ENCODE measurements around the gene TRIM29.
A peak's percentile ranks its signal among the peaks of the same experiment; 100 is the strongest.

The TRIM29 gene

DNA sequence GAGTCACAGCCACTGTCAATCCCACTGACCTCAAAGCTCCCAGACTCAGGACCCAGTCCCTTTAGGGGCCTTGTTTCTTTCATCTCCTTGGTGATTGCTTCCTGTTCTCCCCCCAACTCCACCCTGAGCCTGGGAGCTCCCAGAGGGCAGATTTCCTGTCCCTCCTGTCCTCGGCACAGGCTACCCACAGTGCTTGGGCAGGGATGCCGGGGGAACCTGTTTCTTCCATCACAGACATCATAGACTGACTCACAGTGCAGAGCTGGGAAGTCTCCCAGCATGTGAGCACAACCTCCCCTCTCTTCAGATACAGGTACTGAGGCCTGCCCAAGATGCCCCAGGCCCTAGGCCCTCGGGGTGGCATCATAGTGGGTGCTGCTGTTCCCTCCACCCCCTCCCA lies 16.6 kb downstream of the TRIM29 start:
- DNase-seq, result no peak

DNA sequence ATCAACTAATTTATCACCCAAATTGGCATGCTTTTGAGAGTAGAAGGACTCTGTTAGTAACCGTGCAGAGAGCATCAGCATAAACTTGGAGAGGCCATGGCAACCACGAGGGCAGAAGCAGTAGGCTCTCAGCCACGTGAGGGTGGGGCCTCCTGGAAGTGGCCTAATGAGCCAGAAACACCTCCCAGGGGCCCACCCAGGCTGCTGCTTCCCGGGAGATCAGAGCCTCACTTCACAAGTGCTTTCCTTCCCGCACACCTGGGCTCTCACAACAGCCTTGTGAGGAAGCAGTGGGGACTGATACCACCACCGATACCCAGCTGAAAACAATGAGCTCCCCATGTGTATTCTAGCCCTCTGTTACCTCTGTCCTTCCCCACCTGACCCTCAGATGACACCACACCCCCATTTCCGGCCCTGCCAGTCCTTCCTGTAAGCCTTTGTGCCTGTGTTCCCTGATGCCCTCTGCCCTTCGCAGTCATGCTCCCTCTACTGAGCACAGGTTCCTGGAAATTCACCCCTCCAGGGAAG lies 17.0 kb downstream of the TRIM29 start:
- DNase-seq, result no peak

- no peak for DNase-seq
Observed at GRCh38 chr11:120119121-120119520, 18.8 kb downstream of the TRIM29 start.

GRCh38 chr11:120117991-120118390 lies 19.9 kb downstream of the TRIM29 start:
- no peak for DNase-seq

DNA sequence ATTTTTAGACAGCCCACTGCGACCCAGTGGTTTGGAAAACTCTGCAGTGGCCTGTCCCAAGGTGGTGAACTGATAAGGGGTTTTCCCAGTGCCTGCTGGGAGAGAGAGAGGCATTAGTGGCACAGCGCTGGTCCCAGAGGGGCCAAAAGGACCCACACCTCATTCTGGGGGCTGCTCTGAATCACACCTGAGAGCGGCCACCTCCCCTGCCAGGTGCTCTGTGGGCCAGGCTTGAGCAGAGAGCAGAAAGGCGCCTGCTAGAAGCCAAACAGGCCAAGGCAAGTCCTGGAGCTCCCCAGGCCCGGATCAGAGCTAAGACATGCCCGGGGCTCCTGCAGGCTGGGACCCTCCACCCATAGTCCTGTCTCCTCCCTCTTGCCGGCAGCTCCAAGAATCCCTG lies 20.9 kb downstream of the TRIM29 start:
- no peak for DNase-seq

GRCh38 chr11:120115272-120116000 lies 22.5 kb downstream of the TRIM29 start:
- no peak for DNase-seq

GRCh38 chr11:120112174-120112796 lies 25.6 kb downstream of the TRIM29 start:
- DNase-seq, result no peak

GRCh38 chr11:120109531-120109930 lies 28.4 kb downstream of the TRIM29 start:
- no peak for DNase-seq

GRCh38 chr11:120108785-120109168 lies 29.1 kb downstream of the TRIM29 start:
- DNase-seq, result no peak

- peak; percentile 80 for DNase-seq
Observed at GRCh38 chr11:120108154-120108784, 29.6 kb downstream of the TRIM29 start.

DNA sequence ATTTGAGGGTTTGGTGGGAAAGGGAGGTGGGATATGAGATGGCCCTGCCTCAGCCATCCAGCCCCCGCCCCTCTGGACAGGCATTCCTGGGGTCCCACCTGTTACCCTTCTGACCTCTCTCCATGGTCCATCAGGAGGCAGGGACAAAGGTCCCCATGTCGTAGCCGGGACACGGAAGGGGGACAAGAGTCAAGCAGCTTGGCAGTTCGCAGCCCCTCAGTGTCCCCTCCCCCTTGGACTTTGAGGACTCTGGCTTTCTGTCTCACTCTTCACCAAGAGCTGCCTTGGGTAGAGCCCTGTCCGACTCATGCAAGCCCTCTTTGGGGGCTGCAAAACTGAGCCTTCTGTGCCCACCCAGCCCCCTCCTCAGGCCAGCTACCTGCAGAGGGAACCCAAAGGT lies 30.2 kb downstream of the TRIM29 start:
- DNase-seq, result no peak

GRCh38 chr11:120106354-120107150 lies 31.4 kb downstream of the TRIM29 start:
- no peak for DNase-seq

DNA sequence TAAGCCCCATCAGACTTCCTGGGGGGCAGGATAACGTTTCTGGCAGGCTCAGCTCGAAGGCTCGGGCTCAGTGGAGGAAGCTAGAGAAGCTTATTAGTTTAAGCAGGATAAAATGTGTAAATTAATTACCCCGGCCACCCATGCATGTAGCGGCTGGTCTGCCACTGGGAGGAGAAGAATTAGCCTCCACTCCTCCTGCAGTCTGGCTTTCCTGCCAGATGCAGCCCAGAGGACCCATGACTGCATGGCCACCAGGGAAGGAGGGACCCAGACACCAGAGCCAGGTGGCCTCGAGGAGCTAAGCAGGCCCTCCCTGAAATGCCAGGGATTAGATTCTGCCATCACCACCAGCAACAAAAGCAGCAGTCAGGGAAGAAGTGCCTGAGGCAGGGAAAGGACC lies 32.3 kb downstream of the TRIM29 start:
- no peak for DNase-seq

DNA sequence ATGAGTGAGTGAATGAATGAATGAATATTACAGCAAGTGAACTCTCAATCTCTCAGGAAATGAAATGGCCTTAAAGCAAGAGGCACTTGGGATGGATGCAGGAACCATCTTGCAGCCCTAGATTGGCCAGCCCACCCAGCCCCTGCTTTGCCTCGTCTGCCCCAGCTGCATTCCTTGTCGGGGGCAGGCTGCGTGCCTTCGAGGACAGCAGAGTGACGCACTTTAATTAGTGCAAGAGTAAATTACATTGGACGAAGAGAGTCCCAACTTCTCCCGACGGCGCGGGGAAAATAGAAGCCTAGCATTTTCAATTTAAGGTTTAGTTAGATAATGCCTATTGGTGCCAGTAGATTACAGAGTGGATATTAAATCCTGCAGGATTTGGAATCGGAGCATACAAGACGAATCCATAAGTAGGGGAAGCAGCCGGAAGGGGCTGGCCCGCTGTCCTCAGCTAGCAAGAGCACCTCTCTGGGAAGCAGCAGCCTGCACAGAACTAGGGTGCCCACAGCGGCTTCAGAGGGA lies 33.8 kb downstream of the TRIM29 start:
- DNase-seq, result no peak

- DNase-seq, result no peak
Observed at GRCh38 chr11:120102864-120103122, 35.1 kb downstream of the TRIM29 start.

DNA sequence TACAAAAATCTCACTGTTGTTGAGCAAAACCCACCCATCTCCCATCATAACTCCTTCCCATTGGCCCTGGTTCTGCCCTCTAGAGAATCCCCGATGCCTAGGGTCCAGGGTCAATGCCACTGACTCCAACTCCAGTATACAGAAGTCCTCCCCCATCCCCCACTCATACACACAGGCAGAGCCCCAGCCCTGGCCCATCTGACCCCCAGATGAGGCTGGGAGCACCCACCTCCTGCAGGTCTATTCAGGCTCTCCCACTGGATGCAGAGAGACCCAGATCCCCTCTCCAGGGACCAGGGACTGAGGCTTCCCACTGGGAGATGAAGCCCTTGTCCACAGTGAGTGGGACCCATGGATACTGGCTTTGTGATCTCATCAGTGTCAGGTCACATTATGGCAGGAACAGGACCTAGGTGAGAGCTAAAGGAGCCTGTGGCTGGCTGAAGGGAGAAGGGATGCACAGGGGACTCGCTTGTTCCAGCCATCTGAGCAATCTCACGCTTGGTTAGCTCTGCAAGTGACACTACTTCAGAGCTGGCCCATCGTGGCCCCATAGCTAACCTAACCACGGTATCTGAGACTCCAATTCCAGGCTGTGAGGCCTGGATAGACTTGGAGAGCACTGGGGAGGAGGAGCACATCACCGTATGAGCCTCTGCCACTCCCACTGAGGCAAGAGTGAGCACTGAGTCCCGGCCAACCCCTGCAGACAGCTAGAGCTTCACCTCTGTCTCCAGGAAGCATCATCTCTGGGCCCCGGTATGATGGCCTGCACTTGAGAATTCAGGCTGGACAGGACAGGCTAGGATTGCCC lies 35.7 kb downstream of the TRIM29 start:
- DNase-seq, result no peak

- no peak for DNase-seq
Observed at GRCh38 chr11:120098503-120099020, 39.4 kb downstream of the TRIM29 start.

- DNase-seq, result no peak
Observed at GRCh38 chr11:120097721-120098385, 40.1 kb downstream of the TRIM29 start.

- DNase-seq, result no peak
Observed at GRCh38 chr11:120096369-120097191, 41.3 kb downstream of the TRIM29 start.

- DNase-seq, result no peak
Observed at GRCh38 chr11:120095516-120095915, 42.4 kb downstream of the TRIM29 start.

- DNase-seq, result no peak
Observed at GRCh38 chr11:120091701-120092100, 46.2 kb downstream of the TRIM29 start.

All from activated CD4-positive, alpha-beta T cell treated with anti-CD3 and anti-CD28 coated beads for 48 hours (primary cell).